GM12878 (cell line): Measurements from ENCODE around the gene C9orf153. TPM values are rescaled to one million over a fixed set of nuclear protein-coding genes. Genes with fewer than 3 reads are reported as not detected.
A peak's percentile ranks its signal among the peaks of the same experiment; 100 is the strongest.

Source experiments
- ATF7 ChIP-seq: fragments of 450-650 bp; IDR thresholded peaks from 2 replicates; pipeline ENCODE4 v1.6.1; 2016; ENCODE audit warnings: low read depth, mild to moderate bottlenecking
- CBX3 ChIP-seq: fragments of 200-600 bp; sonication (generic); IDR thresholded peaks from 2 replicates; pipeline ENCODE4 v1.6.1; 2016; ENCODE audit warnings: low read depth, borderline replicate concordance
- CREB1 ChIP-seq: IDR thresholded peaks from 2 replicates; pipeline ENCODE4 v1.6.1; 2012; ENCODE audit warnings: low read depth, mild to moderate bottlenecking, inconsistent platforms
- E2F8 ChIP-seq: fragments of 450-650 bp; IDR thresholded peaks from 2 replicates; pipeline ENCODE4 v1.6.1; 2018; ENCODE audit warnings: mild to moderate bottlenecking, low read depth, moderate library complexity; ENCODE audit not compliant: partially characterized antibody
- EGR1 ChIP-seq, 2 experiments: IDR thresholded peaks; 1 replicate in 1 of 2; 2 replicates in 1 of 2; pipeline ENCODE4 v1.6.1; 2011 to 2012; ENCODE audit warnings: low read depth in 2 of 2, low read length in 2 of 2, borderline replicate concordance in 1 of 2, mild to moderate bottlenecking in 1 of 2, moderate library complexity in 1 of 2
- HCFC1 ChIP-seq: fragments of 150-350 bp; IDR thresholded peaks from 2 replicates; pipeline ENCODE4 v1.6.1; 2014; ENCODE audit warnings: low read length
- IKZF1 ChIP-seq: fragments of 450-650 bp; conservative IDR thresholded peaks from 2 replicates; pipeline ENCODE4 v1.6.1; 2017; ENCODE audit warnings: antibody characterized with exemption, mild to moderate bottlenecking
- MAX ChIP-seq: IDR thresholded peaks from 2 replicates; pipeline ENCODE4 v1.6.1; 2012; ENCODE audit warnings: low read depth, low read length, improper control_type of control experiment
- MYC ChIP-seq: IDR thresholded peaks from 2 replicates; pipeline ENCODE4 v1.6.1; 2011; ENCODE audit warnings: mild to moderate bottlenecking, low read length, moderate library complexity, inconsistent platforms; ENCODE audit not compliant: insufficient read depth, insufficient replicate concordance, insufficient read length, severe bottlenecking
- NBN ChIP-seq: fragments of 450-650 bp; IDR thresholded peaks from 2 replicates; pipeline ENCODE4 v1.6.1; 2016
- NFIC ChIP-seq: IDR thresholded peaks from 2 replicates; pipeline ENCODE4 v1.6.1; 2012; ENCODE audit warnings: low read depth, mild to moderate bottlenecking, inconsistent platforms, low read length, moderate library complexity
- NFYB ChIP-seq: IDR thresholded peaks from 2 replicates; pipeline ENCODE4 v1.6.1; 2011; ENCODE audit warnings: low read depth, mild to moderate bottlenecking, low read length, improper control_type of control experiment, moderate library complexity; ENCODE audit not compliant: insufficient read depth
- NR2C1 ChIP-seq: fragments of 450-650 bp; IDR thresholded peaks from 2 replicates; pipeline ENCODE4 v1.6.1; 2017; ENCODE audit warnings: antibody characterized with exemption, mild to moderate bottlenecking, moderate library complexity
- NR2F1 ChIP-seq: fragments of 450-650 bp; conservative IDR thresholded peaks from 2 replicates; pipeline ENCODE4 v1.6.1; 2017; ENCODE audit warnings: mild to moderate bottlenecking
- PAX5 ChIP-seq: IDR thresholded peaks from 2 replicates; pipeline ENCODE4 v1.6.1; 2011; ENCODE audit warnings: low read depth, low read length, borderline replicate concordance
- PKNOX1 ChIP-seq: fragments of 450-650 bp; IDR thresholded peaks from 2 replicates; pipeline ENCODE4 v1.6.1; 2016; ENCODE audit warnings: mild to moderate bottlenecking
- POLR2A ChIP-seq: IDR thresholded peaks from 2 replicates; pipeline ENCODE4 v1.6.1; 2011; ENCODE audit warnings: low read depth, mild to moderate bottlenecking, low read length
- POLR2AphosphoS5 ChIP-seq: IDR thresholded peaks from 2 replicates; pipeline ENCODE4 v1.6.1; 2011; ENCODE audit warnings: mild to moderate bottlenecking, low read length, inconsistent platforms
- PRDM15 ChIP-seq: fragments of 450-650 bp; formaldehyde crosslinking; IDR thresholded peaks from 2 replicates; pipeline ENCODE4 v1.4.0; 2020; ENCODE audit warnings: mild to moderate bottlenecking, moderate library complexity
- RELA ChIP-seq: fragments of 450-650 bp; IDR thresholded peaks from 2 replicates; pipeline ENCODE4 v1.8.0; 2014; ENCODE audit warnings: borderline replicate concordance; ENCODE audit not compliant: partially characterized antibody
- TAF1 ChIP-seq: IDR thresholded peaks from 2 replicates; pipeline ENCODE4 v1.6.1; 2011; ENCODE audit warnings: mild to moderate bottlenecking, low read depth, low read length, borderline replicate concordance
- TCF12 ChIP-seq: IDR thresholded peaks from 2 replicates; pipeline ENCODE4 v1.6.1; 2011; ENCODE audit warnings: low read depth, mild to moderate bottlenecking, low read length
- YY1 ChIP-seq: IDR thresholded peaks from 2 replicates; pipeline ENCODE4 v1.6.1; 2011; ENCODE audit warnings: low read depth, mild to moderate bottlenecking, low read length
- polyA plus RNA-seq, 11 experiments: library from polyadenylated mRNA; depleted of rRNA in 4 of 11; unstranded in 6 of 11; stranded (reverse) in 5 of 11; fragments of >200 nt; fragmentation: Nextera tagmentation in 4 of 11; fragmentation: Illumina TruSeq in 1 of 11; extraction: Ambion mirVana in 4 of 11; extraction: Trizol in 1 of 11; gene quantifications; 1 replicate in 1 of 11; 2 replicates in 10 of 11; pipeline versions ENCODE4 v1.2.1 to v1.2.3, GENCODE V29; 2011 to 2016; ENCODE audit warnings: inconsistent platforms in 2 of 11, missing spikeins in 2 of 11, low read depth in 1 of 11
- total RNA-seq, 4 experiments: library from RNA; depleted of rRNA in 3 of 4; stranded (reverse); fragments of >200 nt in 3 of 4; fragmentation: Illumina TruSeq in 1 of 4; extraction: Trizol in 1 of 4; gene quantifications; 2 replicates each; pipeline versions ENCODE4 v1.2.1 to v1.2.3, GENCODE V29; 2013 to 2021

C9orf153 gene
- total and polyA plus RNA-seq, 10 of the 15 experiments (the other 5 are each of a cell fraction or from before 2014, with no cell fraction given) = 0.03 to 1.2 (median 0.18) TPM; not detected in 1

GRCh38 chr9:86282077-86282978 is 22.9 kb upstream of the C9orf153 start, which contains the start of gene ISCA1 (continued):
- TF ChIP-seq PRDM15 (CRISPR knock-in tag) = no peak
- TF ChIP-seq MYC = peak; percentile 87
- TF ChIP-seq TCF12 = 0 out of 2 replicates have a peak, but pooled peaks have one; percentile 26
- peak; percentile 62 for TF ChIP-seq ATF7
- peak; percentile 92 for TF ChIP-seq CREB1
- peak; percentile 0 for TF ChIP-seq NR2C1
- TF ChIP-seq POLR2AphosphoS5 = peak; percentile 75
- peak; percentile 84 for TF ChIP-seq POLR2A
- peak; percentile 94 for TF ChIP-seq PKNOX1
- peak; percentile 75 for TF ChIP-seq NR2F1
- TF ChIP-seq NFYB = peak; percentile 65; the same call in 1 of the 2 replicates
- TF ChIP-seq CBX3 = no peak
- TF ChIP-seq HCFC1 = peak; percentile 83
- peak; percentile 73 for TF ChIP-seq YY1
- TF ChIP-seq NFIC = no peak
- TF ChIP-seq RELA = peak; percentile 83
- TF ChIP-seq TAF1 = peak; percentile 86
- TF ChIP-seq EGR1 (IDR thresholded peaks at IDR 0.05; ENCODE audit: borderline replicate concordance in 1 of 2, low read depth in 2 of 2, low read length in 2 of 2) = peak; percentile 37 to 85; a peak in 2 of 3 replicates
- peak; percentile 33 for TF ChIP-seq MAX
- peak; percentile 92 for TF ChIP-seq IKZF1
- TF ChIP-seq NBN = peak; percentile 56
- 0 out of 2 replicates have a peak, but pooled peaks have one; percentile 4 for TF ChIP-seq PAX5
- TF ChIP-seq E2F8 = no peak
